GM23338 (cell line): ENCODE measurements around the gene SLC39A11. TPM values are rescaled to one million over a fixed set of nuclear protein-coding genes. Genes with fewer than 3 reads are reported as not detected.

Experiments used
- ATAC-seq: fragments of 200-7000 bp; cut with Tn5 transposase; 3 replicates; pipeline ENCODE4 v1.9.1; 2020
- DNase-seq: peaks from one replicate; pipeline ENCODE4 v3.0.0-alpha.2; 2015; ENCODE audit warnings: low spot score
- H2AFZ ChIP-seq: fragments of 200-600 bp; sonication (generic); 2 replicates; pipeline ENCODE4 v1.8.0; 2016; ENCODE audit warnings: antibody characterized with exemption, mild to moderate bottlenecking, moderate library complexity
- H3F3A ChIP-seq: fragments of 200-600 bp; sonication (generic); replicated peaks from 2 replicates; pipeline ENCODE4 v1.8.0; 2017; ENCODE audit warnings: antibody characterized with exemption, mixed run types, low read depth
- H3K27ac ChIP-seq: fragments of 200-600 bp; sonication (generic); 2 replicates; pipeline ENCODE4 v1.6.1; 2016; ENCODE audit warnings: low read depth
- H3K27me3 ChIP-seq: fragments of 200-600 bp; sonication (generic); 2 replicates; pipeline ENCODE4 v1.8.0; 2016; ENCODE audit warnings: mild to moderate bottlenecking, mixed run types, moderate library complexity; ENCODE audit not compliant: insufficient read depth
- H3K36me3 ChIP-seq: fragments of 200-600 bp; sonication (generic); 2 replicates; pipeline ENCODE4 v1.8.0; 2016; ENCODE audit warnings: mild to moderate bottlenecking; ENCODE audit not compliant: insufficient read depth
- H3K4me1 ChIP-seq: fragments of 200-600 bp; sonication (generic); 2 replicates; pipeline ENCODE4 v1.8.0; 2016; ENCODE audit warnings: mild to moderate bottlenecking, moderate library complexity; ENCODE audit not compliant: insufficient read depth
- H3K4me2 ChIP-seq: fragments of 200-600 bp; sonication (generic); 2 replicates; pipeline ENCODE4 v1.7.1; 2017; ENCODE audit warnings: mixed run types
- H3K4me3 ChIP-seq: fragments of 200-600 bp; sonication (generic); 2 replicates; pipeline ENCODE4 v1.6.1; 2016; ENCODE audit warnings: mixed run types
- H3K79me2 ChIP-seq: fragments of 200-600 bp; sonication (generic); replicated peaks from 2 replicates; pipeline ENCODE4 v1.8.0; 2017; ENCODE audit warnings: mild to moderate bottlenecking; ENCODE audit not compliant: insufficient read depth
- H3K9me2 ChIP-seq: fragments of 200-600 bp; sonication (generic); 2 replicates; pipeline ENCODE4 v1.8.0; 2017; ENCODE audit not compliant: insufficient read depth
- H4K20me1 ChIP-seq: fragments of 200-600 bp; sonication (generic); replicated peaks from 2 replicates; pipeline ENCODE4 v1.8.0; 2017; ENCODE audit warnings: mild to moderate bottlenecking; ENCODE audit not compliant: insufficient read depth
- H3K27ac Mint-ChIP-seq: 2 replicates; pipeline ENCODE4 v1.8.0; 2020; ENCODE audit warnings: inconsistent platforms, mild to moderate bottlenecking, moderate library complexity, mixed read lengths
- H3K27me3 Mint-ChIP-seq: 3 replicates; pipeline ENCODE4 v1.8.0; 2022; ENCODE audit warnings: low read depth, mild to moderate bottlenecking, moderate library complexity, mixed read lengths, inconsistent platforms; ENCODE audit not compliant: insufficient read depth, poor library complexity
- H3K36me3 Mint-ChIP-seq: 3 replicates; pipeline ENCODE4 v1.8.0; 2021; ENCODE audit warnings: low read depth, mild to moderate bottlenecking, inconsistent platforms, moderate library complexity, mixed read lengths
- H3K4me1 Mint-ChIP-seq: 3 replicates; pipeline ENCODE4 v1.8.0; 2020; ENCODE audit warnings: mild to moderate bottlenecking, inconsistent platforms, mixed read lengths
- H3K4me3 Mint-ChIP-seq: 3 replicates; pipeline ENCODE4 v1.8.0; 2021; ENCODE audit warnings: moderate library complexity, mild to moderate bottlenecking, inconsistent platforms, mixed read lengths
- H3K9me3 Mint-ChIP-seq: 3 replicates; pipeline ENCODE4 v1.8.0; 2020; ENCODE audit warnings: moderate library complexity, mild to moderate bottlenecking, inconsistent platforms, mixed read lengths
- CREB1 ChIP-seq: fragments of 250-450 bp; sonication (Bioruptor Pico); IDR thresholded peaks from 2 replicates; pipeline ENCODE4 v1.5.0; 2020; ENCODE audit warnings: low read depth, mild to moderate bottlenecking, moderate library complexity
- CTCF ChIP-seq, 2 experiments: fragments of 200-600 bp in 1 of 2; sonication (generic) in 1 of 2; conservative IDR thresholded peaks; 2 replicates each; pipeline versions ENCODE4 v1.5.1 to v1.6.1; 2016 to 2017; ENCODE audit warnings: antibody characterized with exemption in 2 of 2, low read depth in 2 of 2, mild to moderate bottlenecking in 2 of 2, moderate library complexity in 1 of 2
- ETS1 ChIP-seq: IDR thresholded peaks from 2 replicates; pipeline ENCODE4 v1.6.1; 2016; ENCODE audit warnings: antibody characterized with exemption
- JUNB ChIP-seq: IDR thresholded peaks from one replicate; pipeline ENCODE4 v1.6.1; 2016; ENCODE audit warnings: antibody characterized with exemption; ENCODE audit not compliant: unreplicated experiment
- POLR2AphosphoS5 ChIP-seq: IDR thresholded peaks from 2 replicates; pipeline ENCODE4 v1.6.1; 2016; ENCODE audit warnings: antibody characterized with exemption, low read depth
- REST ChIP-seq: IDR thresholded peaks from one replicate; pipeline ENCODE4 v1.6.1; 2018; ENCODE audit warnings: antibody characterized with exemption; ENCODE audit not compliant: unreplicated experiment
- STAT1 ChIP-seq: IDR thresholded peaks from one replicate; pipeline ENCODE4 v1.6.1; 2016; ENCODE audit warnings: antibody characterized with exemption; ENCODE audit not compliant: unreplicated experiment
- ZNF114 ChIP-seq: fragments of 250-450 bp; sonication (Bioruptor Pico); IDR thresholded peaks from 2 replicates; pipeline ENCODE4 v1.5.0; 2020; ENCODE audit warnings: mild to moderate bottlenecking, moderate library complexity
- ZNF331 ChIP-seq: fragments of 250-450 bp; sonication (Bioruptor Pico); IDR thresholded peaks from 2 replicates; pipeline ENCODE4 v1.5.0; 2020; ENCODE audit warnings: low read depth, mild to moderate bottlenecking, moderate library complexity
- ZNF462 ChIP-seq: fragments of 250-450 bp; sonication (Bioruptor Pico); IDR thresholded peaks from 2 replicates; pipeline ENCODE4 v1.5.0; 2020; ENCODE audit warnings: mild to moderate bottlenecking, moderate library complexity
- polyA plus RNA-seq: library from polyadenylated mRNA; unstranded; fragments of >200 nt; fragmentation: Nextera tagmentation; extraction: Ambion mirVana; gene quantifications from 2 replicates; pipeline ENCODE4 v1.2.1, GENCODE V29; 2016
- total RNA-seq: library from RNA; depleted of rRNA; stranded (reverse); fragments of >200 nt; shearing (Covaris generic); gene quantifications from 2 replicates; pipeline ENCODE4 v1.2.3, GENCODE V29; 2014

The SLC39A11 gene
- total and polyA plus RNA-seq, 2 experiments from 2014 or later = 10.8 to 18.1 TPM

DNA sequence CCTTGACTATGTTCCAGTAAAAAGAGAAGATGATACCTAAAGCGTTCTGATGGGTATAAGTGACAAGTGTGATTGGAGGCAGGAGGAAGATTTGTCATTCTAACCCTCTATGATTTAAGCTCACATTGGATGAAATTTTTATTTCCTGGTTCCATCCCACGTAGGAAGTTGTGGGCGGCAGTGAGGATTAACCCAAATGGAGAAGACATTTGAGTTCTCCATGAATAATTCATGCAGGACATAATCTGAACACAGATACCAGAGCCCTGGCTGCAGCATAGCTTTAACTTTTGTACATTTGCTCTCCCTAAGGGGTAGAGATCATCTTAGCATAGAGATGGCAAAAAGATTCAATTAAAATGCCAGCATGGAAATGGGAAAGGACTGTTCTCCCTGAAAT, 146.3 kb downstream of the SLC39A11 start:
- TF ChIP-seq CTCF (conservative IDR thresholded peaks at IDR 0.05; ENCODE audit: low read depth in 2 of 2) (no peak), ZNF114 (CRISPR knock-in tag) (no peak), ETS1 (no peak), REST (no peak), ZNF462 (CRISPR knock-in tag) (no peak), ZNF331 (CRISPR knock-in tag) (no peak), POLR2AphosphoS5 (no peak), STAT1 (no peak), JUNB (no peak), CREB1 (CRISPR knock-in tag) (no peak)
- no peaks in the 10 kb centered on the region for H3K36me3 Mint-ChIP-seq
- Histone ChIP-seq H2AFZ (no peak overlapping the region), H3K79me2 (no peaks in the 10 kb centered on the region), H3K27ac (no peak overlapping the region), H3F3A (no peaks in the 10 kb centered on the region), H3K4me1 (no peaks in the 10 kb centered on the region; the same call in 1 of the 2 replicates), H3K36me3 (no peaks in the 10 kb centered on the region), H3K4me2 (no peak overlapping the region), H4K20me1 (no peaks in the 10 kb centered on the region), H3K27me3 (no peaks in the 10 kb centered on the region), H3K9me2 (no peaks in the 10 kb centered on the region), H3K4me3 (no peak overlapping the region)
- H3K27ac Mint-ChIP-seq = no peak overlapping the region
- no peaks in the 10 kb centered on the region for H3K27me3 Mint-ChIP-seq
- H3K9me3 Mint-ChIP-seq = no peaks in the 10 kb centered on the region
- peaks cover 9% of the 10 kb centered on the region for H3K4me1 Mint-ChIP-seq
- DNase-seq = no peak
- ATAC-seq = no peak
- H3K4me3 Mint-ChIP-seq = no peak overlapping the region
